Colonic mucosa (tissue), 4 donors: ENCODE results near the gene TTC21A. TPM values are rescaled to one million over a fixed set of nuclear protein-coding genes. Genes with fewer than 3 reads are reported as not detected.
"Not testable (repeated sequence)": the region's sequence is repeated elsewhere in the genome, so short reads cannot be mapped to it uniquely, and the experiment has no call there.

Source experiments
- DNase-seq: peaks from one replicate; pipeline ENCODE4 v3.0.0-alpha.2; 2020
- H3K27ac ChIP-seq: fragments of 200-600 bp; one replicate; pipeline ENCODE4 v1.8.0; 2021
- H3K27me3 ChIP-seq: fragments of 200-600 bp; one replicate; pipeline ENCODE4 v1.8.0; 2021
- H3K36me3 ChIP-seq: fragments of 200-600 bp; one replicate; pipeline ENCODE4 v1.8.0; 2021
- H3K4me1 ChIP-seq: fragments of 200-600 bp; one replicate; pipeline ENCODE4 v1.8.0; 2021; ENCODE audit warnings: mild to moderate bottlenecking
- H3K4me3 ChIP-seq: fragments of 200-600 bp; one replicate; pipeline ENCODE4 v1.8.0; 2021
- H3K9ac ChIP-seq, 2 donors: one replicate each; pipeline ENCODE4 v1.7.0; 2013; ENCODE audit warnings: control low read depth in 2 of 2, low read depth in 2 of 2, low read length in 2 of 2
- H3K9me3 ChIP-seq: fragments of 200-600 bp; one replicate; pipeline ENCODE4 v1.8.0; 2021
- intact Hi-C: fragments of 100-400 bp; cut with DNase I; formaldehyde crosslinking; loops from one replicate; pipeline ENCODE4 v1.14.1; 2022
- total RNA-seq, 2 donors: library from RNA; stranded (reverse); fragmentation: NEBNext Ultra II Directional in 1 of 2; extraction: Animal tissue kit (Norgen Biotek cat#: 25700) in 1 of 2; gene quantifications; one replicate each; pipeline ENCODE4 v1.2.1, GENCODE V29; 2021
- TF ChIP-seq, protein P1 (sequence below): fragments of 200-600 bp; IDR thresholded peaks from one replicate; pipeline ENCODE4 v1.8.0; 2022; ENCODE audit warnings: antibody characterized with exemption, mild to moderate bottlenecking
- donor health status: healthy.
- donor health status: DM: no; HTN: no; CAD: no.
- donor health status: DM: no; HTN: no; CAD: no.

The TTC21A gene, protein sequence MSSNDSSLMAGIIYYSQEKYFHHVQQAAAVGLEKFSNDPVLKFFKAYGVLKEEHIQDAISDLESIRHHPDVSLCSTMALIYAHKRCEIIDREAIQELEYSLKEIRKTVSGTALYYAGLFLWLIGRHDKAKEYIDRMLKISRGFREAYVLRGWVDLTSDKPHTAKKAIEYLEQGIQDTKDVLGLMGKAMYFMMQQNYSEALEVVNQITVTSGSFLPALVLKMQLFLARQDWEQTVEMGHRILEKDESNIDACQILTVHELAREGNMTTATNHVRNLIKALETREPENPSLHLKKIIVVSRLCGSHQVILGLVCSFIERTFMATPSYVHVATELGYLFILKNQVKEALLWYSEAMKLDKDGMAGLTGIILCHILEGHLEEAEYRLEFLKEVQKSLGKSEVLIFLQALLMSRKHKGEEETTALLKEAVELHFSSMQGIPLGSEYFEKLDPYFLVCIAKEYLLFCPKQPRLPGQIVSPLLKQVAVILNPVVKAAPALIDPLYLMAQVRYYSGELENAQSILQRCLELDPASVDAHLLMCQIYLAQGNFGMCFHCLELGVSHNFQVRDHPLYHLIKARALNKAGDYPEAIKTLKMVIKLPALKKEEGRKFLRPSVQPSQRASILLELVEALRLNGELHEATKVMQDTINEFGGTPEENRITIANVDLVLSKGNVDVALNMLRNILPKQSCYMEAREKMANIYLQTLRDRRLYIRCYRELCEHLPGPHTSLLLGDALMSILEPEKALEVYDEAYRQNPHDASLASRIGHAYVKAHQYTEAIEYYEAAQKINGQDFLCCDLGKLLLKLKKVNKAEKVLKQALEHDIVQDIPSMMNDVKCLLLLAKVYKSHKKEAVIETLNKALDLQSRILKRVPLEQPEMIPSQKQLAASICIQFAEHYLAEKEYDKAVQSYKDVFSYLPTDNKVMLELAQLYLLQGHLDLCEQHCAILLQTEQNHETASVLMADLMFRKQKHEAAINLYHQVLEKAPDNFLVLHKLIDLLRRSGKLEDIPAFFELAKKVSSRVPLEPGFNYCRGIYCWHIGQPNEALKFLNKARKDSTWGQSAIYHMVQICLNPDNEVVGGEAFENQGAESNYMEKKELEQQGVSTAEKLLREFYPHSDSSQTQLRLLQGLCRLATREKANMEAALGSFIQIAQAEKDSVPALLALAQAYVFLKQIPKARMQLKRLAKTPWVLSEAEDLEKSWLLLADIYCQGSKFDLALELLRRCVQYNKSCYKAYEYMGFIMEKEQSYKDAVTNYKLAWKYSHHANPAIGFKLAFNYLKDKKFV (N-terminal part only)
- total RNA-seq, result 1 to 10 TPM; 2.8 to 6.1 TPM

DNA sequence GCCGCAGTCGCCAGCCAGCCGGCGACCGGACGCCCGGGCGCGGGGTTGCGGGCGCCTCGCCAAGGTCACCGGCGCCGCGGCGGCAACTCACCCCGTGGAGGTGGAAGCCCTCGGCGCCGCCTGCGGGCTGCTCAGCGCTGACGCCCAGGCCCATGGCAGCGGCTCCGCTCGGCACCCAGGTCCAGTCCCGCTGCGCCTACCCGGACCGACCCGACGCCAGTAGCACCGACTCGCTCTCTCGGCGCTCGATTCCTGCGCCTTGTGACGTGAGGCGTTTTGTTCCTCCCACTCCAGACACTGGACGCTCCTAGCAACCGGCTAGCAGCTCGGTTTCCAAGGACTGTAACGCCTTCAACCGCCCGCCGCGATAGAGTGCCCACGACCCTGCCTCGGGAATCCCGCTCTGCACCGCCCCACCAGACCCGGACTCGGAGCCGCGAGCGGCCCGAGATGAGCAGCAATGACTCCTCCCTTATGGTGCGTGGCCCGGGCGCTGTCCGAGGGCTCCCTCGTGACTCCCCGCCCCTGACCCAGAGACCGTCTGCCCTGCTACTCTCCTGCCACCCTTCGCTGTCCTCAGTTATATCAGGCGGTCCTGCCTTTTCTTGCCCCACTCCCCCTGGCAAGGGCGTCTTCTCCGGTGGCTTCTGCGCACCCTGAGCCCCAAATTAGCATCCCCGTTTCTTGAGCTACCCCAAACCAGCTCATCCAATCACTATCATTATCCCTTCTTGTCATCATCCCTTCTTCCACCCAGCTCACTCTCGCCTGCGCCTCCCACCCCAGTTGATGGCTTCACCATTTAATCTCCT is at the start of gene TTC21A, which contains the start of gene GORASP1:
TSS of gene TTC21A (plus strand) at position 293 of the 812 bp plus-strand sequence. CDS start at position 451, 158 bp downstream.
TSS of gene GORASP1 (minus strand) at position 240 of the 812 bp plus-strand sequence. CDS start at position 154, 86 bp downstream.
- H3K9me3 ChIP-seq, result no peaks in the 10 kb centered on the region
- no peaks in the 10 kb centered on the region for H3K27me3 ChIP-seq
- H3K9ac ChIP-seq, result peak within 1 kb of the TSS; percentile 90 to 96
- no peaks in the 10 kb centered on the region for H3K4me1 ChIP-seq
- TF ChIP-seq, protein P1, sequence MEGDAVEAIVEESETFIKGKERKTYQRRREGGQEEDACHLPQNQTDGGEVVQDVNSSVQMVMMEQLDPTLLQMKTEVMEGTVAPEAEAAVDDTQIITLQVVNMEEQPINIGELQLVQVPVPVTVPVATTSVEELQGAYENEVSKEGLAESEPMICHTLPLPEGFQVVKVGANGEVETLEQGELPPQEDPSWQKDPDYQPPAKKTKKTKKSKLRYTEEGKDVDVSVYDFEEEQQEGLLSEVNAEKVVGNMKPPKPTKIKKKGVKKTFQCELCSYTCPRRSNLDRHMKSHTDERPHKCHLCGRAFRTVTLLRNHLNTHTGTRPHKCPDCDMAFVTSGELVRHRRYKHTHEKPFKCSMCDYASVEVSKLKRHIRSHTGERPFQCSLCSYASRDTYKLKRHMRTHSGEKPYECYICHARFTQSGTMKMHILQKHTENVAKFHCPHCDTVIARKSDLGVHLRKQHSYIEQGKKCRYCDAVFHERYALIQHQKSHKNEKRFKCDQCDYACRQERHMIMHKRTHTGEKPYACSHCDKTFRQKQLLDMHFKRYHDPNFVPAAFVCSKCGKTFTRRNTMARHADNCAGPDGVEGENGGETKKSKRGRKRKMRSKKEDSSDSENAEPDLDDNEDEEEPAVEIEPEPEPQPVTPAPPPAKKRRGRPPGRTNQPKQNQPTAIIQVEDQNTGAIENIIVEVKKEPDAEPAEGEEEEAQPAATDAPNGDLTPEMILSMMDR, result no peak
- H3K27ac ChIP-seq, result peak within 1 kb of the TSS; percentile 94
- no peaks in the 10 kb centered on the region for H3K36me3 ChIP-seq
- peak; percentile 93 for DNase-seq
- H3K4me3 ChIP-seq, result peak within 1 kb of the TSS; percentile 91
- intact Hi-C loops, result no loop called here

GRCh38 chr3:39061228-39061627 is 46.3 kb upstream of the TTC21A start:
- DNase-seq, H3K4me3 ChIP-seq, H3K9me3 ChIP-seq, H3K27ac ChIP-seq, H3K27me3 ChIP-seq, H3K9ac ChIP-seq, H3K36me3 ChIP-seq, H3K4me1 ChIP-seq, intact Hi-C loops: not testable (repeated sequence)

GRCh38 chr3:39062180-39062579 is 45.3 kb upstream of the TTC21A start:
- Histone ChIP-seq H3K9ac (no peak overlapping the region), H3K4me3 (no peak overlapping the region), H3K4me1 (no peaks in the 10 kb centered on the region), H3K27me3 (no peaks in the 10 kb centered on the region), H3K9me3 (no peaks in the 10 kb centered on the region), H3K27ac (no peak overlapping the region), H3K36me3 (no peaks in the 10 kb centered on the region)
- intact Hi-C loops, result no loop called here
- DNase-seq, result peak; percentile 28
- TF ChIP-seq, protein P1, result no peak

GRCh38 chr3:39063143-39063542 is 44.3 kb upstream of the TTC21A start:
- DNase-seq, result no peak
- Histone ChIP-seq H3K4me1 (no peaks in the 10 kb centered on the region), H3K9me3 (no peaks in the 10 kb centered on the region), H3K27me3 (no peaks in the 10 kb centered on the region), H3K36me3 (no peaks in the 10 kb centered on the region), H3K4me3 (no peak overlapping the region), H3K27ac (no peak overlapping the region), H3K9ac (no peak overlapping the region)
- intact Hi-C loops, result no loop called here
- TF ChIP-seq, protein P1, result no peak

GRCh38 chr3:39064646-39065045 is 42.8 kb upstream of the TTC21A start:
- Histone ChIP-seq H3K36me3 (no peaks in the 10 kb centered on the region), H3K4me1 (no peaks in the 10 kb centered on the region), H3K9ac (no peak overlapping the region), H3K27me3 (no peaks in the 10 kb centered on the region), H3K27ac (no peak overlapping the region), H3K4me3 (no peak overlapping the region), H3K9me3 (no peaks in the 10 kb centered on the region)
- TF ChIP-seq, protein P1, result no peak
- DNase-seq, result no peak
- intact Hi-C loops, result no loop called here
